KOPT-K1 (cell line): Measurements from ENCODE around the gene PALLD.

Source experiments
- H3K27ac ChIP-seq: fragments of 200-600 bp; sonication (generic); 2 replicates; pipeline ENCODE4 v1.5.1; 2016; ENCODE audit warnings: antibody characterized with exemption, mild to moderate bottlenecking, low read depth, low read length; ENCODE audit not compliant: poor library complexity, severe bottlenecking
- H3K36me3 ChIP-seq: fragments of 200-600 bp; sonication (generic); 2 replicates; pipeline ENCODE4 v1.5.1; 2017; ENCODE audit warnings: antibody characterized with exemption, mild to moderate bottlenecking, low read length, moderate library complexity; ENCODE audit not compliant: insufficient read depth
- H3K9me3 ChIP-seq: fragments of 200-600 bp; sonication (generic); 2 replicates; pipeline ENCODE4 v1.5.1; 2017; ENCODE audit warnings: antibody characterized with exemption, low read length, mild to moderate bottlenecking; ENCODE audit not compliant: insufficient read depth, poor library complexity, severe bottlenecking

The PALLD gene

DNA sequence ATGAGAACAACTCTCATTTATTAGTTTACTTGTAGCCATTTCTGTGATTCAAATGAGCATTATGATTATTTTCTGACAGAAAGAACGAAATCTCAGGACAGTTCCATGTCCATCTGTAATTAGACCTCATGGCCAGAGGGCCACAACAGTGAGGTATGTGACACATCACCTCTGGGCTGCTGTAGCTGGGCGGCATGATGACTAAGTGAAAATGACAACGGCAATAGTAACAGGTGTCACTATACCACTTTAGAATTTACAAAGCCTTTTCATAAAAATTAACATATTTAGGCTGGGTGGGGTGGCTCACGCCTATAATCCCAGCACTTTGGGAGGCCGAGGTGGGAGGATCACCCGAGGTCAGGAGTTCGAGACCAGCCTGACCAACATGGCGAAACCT lies 260.6 kb downstream of the PALLD start:
- no peaks in the 10 kb centered on the region for H3K9me3 ChIP-seq

DNA sequence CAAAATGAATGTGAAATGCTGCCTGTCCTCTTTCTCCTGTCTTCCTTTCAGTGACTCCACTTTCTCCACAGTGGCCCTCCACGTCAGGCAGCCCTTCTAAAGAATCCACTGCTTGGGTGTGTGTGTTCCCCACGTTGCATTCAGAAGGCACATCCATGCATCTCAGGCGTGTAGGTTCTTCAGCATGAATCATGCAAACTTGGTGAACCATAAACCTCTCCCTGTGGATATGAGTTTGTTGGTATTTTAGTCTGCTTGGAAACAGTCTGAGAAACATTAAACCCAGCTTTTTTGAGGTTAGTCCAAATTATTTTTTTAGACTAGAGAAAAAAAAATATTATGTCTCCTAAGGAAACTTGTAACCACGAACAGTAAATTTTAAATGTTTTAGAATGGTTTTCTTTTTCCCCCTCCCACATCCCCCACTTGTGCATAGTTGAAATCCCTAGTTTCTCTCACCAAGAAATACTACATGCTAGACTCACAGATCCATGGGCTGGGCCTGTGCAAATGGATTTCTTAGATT lies 261.6 kb downstream of the PALLD start:
- Histone ChIP-seq H3K36me3 (no peaks in the 10 kb centered on the region), H3K9me3 (no peaks in the 10 kb centered on the region), H3K27ac (no peak overlapping the region)

More for the DNA sequence above, 260.6 kb downstream of the PALLD start:
- Histone ChIP-seq H3K27ac (no peak overlapping the region), H3K36me3 (no peaks in the 10 kb centered on the region)

DNA sequence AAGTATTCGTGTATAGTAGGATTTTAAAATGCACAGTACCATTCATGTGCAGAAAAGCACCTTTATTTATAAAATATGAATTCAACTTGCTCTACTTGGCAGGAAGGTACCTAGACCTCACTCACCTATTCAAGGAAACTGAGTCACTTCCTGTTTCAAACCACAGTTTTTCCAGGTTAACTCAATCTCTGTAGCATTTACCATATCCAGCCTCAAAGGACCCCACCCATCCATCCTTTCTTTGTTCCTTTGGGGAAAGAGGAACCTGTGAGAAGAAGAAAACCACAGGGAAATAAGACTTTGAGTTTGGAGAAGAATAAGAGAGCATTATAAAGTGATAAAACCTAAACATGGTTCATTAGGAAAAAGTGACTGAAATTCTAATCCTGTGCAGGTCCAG lies 262.5 kb downstream of the PALLD start:
- H3K36me3 ChIP-seq, result no peaks in the 10 kb centered on the region
- H3K9me3 ChIP-seq, result no peaks in the 10 kb centered on the region
- no peak overlapping the region for H3K27ac ChIP-seq

DNA sequence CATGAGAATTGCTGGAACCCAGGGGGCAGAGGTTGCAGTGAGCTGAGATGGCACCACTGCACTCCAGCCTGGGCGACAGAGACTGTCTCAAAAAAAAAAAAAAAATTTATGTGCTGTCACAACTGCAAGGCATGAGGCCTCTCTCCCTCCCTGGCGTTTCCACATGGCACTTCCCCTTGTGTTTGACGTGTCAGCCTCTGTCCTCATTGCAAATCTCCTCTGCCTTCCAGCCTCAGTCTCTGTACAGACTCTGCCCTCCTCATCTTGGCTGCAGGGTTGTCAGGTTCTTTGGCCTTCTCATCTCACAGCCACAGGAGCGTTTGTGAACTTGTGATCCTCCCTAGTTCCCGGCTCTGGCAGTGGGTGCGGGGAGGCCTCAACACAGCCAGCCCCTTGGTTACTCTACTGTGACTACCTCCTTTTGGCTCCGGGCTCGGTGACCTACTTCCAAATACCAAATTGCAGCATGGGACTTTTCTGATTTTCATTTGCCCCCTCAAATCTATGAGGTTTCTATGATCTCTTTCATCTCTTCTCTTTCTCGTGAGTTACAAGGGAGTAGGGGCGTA lies 263.2 kb downstream of the PALLD start:
- Histone ChIP-seq H3K36me3 (no peaks in the 10 kb centered on the region), H3K9me3 (no peaks in the 10 kb centered on the region), H3K27ac (no peak overlapping the region)

DNA sequence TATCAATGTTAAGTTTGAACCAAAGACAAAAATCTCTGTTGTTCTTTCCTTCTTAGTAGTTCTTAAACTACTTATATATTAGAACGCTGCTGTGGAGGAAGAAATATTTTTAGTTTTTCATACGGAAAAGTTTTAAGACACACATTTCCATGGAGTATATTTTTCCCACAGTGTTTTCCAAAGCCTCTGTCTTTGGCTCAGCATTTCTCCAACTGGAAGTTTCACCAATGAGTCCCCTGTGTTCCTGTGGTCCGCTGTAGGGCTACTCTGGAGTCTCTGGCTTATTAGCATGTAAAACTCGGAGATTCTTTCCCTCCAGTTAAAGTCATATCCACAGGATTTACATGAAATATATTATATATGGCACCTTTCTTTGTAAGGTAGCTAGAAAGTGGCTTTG lies 264.2 kb downstream of the PALLD start:
- H3K9me3 ChIP-seq, result no peaks in the 10 kb centered on the region
- no peaks in the 10 kb centered on the region for H3K36me3 ChIP-seq
- no peak overlapping the region for H3K27ac ChIP-seq

DNA sequence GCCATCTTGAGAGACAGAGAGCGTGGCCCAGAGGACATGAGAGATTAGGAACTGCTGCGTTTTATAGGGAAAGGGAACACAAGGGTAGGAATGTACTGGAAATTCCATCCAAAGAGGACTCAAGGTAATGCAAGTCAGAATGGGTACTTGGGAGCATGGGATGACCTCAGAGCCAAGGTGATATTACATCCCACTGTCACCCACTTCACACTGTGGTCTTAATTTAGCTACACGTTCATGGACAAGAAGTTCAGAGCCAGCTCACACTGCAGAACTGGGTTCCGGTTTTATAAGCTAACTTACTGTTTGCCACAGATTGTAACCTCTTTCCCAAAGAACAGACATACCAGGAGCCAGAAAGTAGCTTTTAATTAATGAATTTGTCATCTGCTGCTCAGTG lies 268.5 kb downstream of the PALLD start:
- no peak overlapping the region for H3K27ac ChIP-seq
- H3K9me3 ChIP-seq, result no peaks in the 10 kb centered on the region
- H3K36me3 ChIP-seq, result no peaks in the 10 kb centered on the region

DNA sequence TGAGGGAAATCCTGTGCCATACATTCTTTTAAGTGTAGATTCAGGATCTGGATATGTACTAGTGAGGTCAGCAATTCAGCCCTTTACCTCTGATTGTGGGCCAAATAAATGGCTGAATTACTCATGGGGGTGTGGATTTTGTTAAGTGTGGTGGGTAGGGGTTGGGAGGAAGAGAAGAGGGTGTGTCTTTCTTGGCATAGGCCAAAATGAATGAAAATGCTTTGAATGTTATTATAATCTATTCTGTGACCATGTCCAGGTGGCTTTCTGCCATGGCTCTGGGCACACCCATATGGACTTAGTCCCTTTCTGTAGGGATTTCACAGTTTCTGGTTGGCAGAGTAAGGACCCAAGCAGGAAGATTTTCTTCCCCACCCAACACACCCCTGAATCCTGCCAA lies 268.9 kb downstream of the PALLD start:
- Histone ChIP-seq H3K9me3 (no peaks in the 10 kb centered on the region), H3K36me3 (no peaks in the 10 kb centered on the region), H3K27ac (no peak overlapping the region)

DNA sequence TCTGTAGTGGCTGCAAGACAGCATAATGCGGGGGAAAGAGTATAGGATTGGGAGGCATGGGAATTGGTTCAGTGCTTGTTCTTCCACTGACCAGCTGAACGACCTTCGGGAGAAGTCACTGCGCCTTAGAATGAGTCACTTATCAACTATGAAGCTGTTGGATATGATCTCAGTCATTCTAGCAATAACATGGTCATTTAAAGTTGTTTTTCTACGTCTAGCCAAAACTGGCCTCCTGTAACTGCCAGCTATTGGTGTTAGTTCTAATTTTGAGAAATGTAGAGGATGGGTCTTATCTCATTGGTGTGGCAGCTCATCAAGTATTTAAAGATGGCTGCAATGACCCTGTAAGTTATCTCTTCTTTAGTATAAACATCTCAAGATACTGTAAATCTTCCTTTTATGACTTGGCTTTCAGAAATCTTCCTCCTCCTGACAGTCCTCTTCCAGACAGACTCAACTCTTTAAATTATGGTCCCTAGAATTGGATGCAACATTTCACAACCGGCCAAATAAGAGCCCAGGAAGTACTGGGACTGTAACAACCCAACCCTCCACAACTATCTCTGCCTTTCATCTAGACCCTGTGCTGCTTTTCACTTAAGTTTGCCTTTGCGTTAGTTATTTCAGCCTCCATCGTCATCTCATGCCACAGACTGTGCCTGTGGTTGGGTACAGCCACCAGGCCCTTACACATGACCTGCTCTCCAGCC lies 269.9 kb downstream of the PALLD start:
- H3K9me3 ChIP-seq, result no peaks in the 10 kb centered on the region
- H3K27ac ChIP-seq, result no peak overlapping the region

DNA sequence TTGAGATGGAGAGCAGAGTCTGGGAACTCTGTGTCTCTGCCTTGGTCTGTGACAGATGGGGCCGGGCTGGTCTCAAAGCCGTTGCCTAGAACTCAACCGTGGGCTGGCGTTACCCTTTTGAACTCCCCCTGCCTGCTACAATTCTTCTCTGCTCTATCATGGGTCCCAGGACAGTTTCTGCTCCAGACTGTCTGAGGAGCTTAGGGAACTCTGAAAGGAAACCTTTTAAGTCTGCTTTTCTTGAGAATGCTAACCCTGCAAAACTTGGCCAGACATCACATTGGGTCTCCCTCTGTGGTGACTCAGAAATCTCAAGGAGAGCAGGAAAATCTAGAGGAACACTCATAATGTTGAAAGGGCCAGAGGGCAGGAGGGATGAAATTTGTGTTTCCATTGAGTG lies 272.6 kb downstream of the PALLD start:
- H3K36me3 ChIP-seq, result no peaks in the 10 kb centered on the region
- H3K27ac ChIP-seq, result no peak overlapping the region
- no peaks in the 10 kb centered on the region for H3K9me3 ChIP-seq

More for the DNA sequence above, 269.9 kb downstream of the PALLD start:
- no peaks in the 10 kb centered on the region for H3K36me3 ChIP-seq

DNA sequence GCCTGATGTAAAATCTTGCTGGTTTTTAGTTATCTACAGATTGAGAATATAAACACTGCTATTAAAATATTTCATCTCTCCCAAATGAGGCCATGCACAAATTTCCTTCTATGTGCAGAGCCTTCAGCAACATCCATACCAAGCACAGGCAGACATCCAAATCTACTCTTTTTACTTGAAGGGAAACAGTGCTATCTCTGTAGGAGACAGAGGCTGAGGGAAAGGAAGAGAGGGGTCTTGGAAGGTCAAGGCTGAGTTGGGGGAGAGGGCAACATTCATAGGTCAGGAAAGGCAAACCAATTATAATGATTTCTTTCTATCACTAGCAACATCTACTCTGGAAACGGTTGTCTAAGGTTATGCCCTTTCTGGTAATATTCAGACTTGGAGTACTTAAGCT lies 273.0 kb downstream of the PALLD start:
- H3K9me3 ChIP-seq, result no peaks in the 10 kb centered on the region
- H3K36me3 ChIP-seq, result no peaks in the 10 kb centered on the region
- H3K27ac ChIP-seq, result no peak overlapping the region

DNA sequence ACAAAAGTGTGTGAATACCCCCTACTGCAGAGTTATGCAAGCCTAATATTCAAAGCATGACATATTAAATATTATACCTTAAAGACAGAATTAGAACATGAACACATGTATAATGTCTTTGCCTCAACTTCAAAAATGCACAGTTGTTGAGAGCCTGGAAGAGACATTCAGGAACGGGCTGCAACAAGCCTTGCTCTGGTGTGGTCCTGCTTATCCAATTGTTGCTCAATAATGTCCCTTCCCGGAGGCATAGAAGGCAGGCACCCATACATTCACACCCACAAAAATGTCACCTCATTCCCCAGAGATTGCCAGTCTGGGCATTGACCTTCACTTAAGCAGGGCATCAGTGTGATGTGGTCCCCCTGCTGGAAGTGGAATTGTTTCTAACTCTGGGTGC lies 274.4 kb downstream of the PALLD start:
- no peaks in the 10 kb centered on the region for H3K36me3 ChIP-seq
- H3K27ac ChIP-seq, result no peak overlapping the region

DNA sequence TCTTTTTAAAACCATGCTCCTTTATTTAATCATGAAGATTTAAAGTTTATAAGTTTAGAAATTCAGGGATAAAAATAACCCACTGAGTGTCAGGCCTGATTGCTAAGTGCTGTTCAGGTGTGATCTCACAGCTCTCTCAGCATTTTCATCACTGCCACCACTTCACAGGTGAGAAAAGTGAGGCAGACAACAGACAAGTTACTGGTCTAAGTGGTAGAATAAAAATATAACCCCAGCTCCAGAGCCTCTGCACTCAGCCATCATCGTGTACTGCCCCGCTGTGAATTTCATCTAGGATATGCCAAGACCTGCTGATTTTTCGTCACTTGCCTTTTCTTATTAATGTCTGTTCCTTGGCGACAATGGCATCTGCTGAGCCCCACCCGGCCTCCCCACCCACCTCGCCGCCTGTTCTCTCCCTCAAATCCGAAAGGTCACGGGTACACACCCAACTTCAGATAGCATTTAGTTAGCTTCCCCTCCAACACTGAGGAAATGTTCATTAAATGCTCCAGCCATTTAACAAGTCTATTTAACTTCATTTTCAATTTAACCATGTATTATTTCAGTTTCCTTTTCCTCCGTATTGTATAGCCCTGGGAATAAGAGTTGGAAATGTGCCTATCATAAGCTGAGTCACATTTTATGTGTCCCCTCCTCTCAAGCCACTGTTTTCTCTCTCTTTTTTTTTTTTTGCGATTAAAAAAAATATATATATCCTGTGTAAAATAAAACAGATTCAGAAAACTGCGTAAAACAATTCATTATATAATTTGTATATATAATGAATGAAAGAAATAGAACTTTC lies 276.7 kb downstream of the PALLD start:
- H3K9me3 ChIP-seq, result peaks cover 16% of the 10 kb centered on the region
- no peak overlapping the region for H3K27ac ChIP-seq
- H3K36me3 ChIP-seq, result no peaks in the 10 kb centered on the region

More for the DNA sequence above, 274.4 kb downstream of the PALLD start:
- peaks cover 8% of the 10 kb centered on the region for H3K9me3 ChIP-seq

DNA sequence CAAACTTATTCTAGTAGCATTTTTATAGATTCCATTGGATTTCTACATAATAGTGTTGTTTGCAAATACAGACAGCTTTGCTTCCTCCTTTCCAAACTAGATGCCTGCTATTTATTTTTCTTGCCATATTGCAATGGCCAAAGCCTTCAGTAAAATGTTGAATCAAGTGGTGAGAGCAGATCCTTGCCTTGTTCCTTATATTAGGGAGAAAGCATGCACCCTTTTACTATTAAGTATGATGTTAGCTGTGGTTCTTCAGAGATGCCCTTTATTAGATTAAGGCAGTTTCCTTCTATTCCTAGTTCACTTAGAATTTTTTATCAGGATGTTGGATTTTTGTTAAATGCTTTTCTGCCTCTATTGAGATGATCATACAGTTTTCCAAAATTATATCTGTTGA lies 279.5 kb downstream of the PALLD start:
- H3K27ac ChIP-seq, result no peak overlapping the region
- H3K9me3 ChIP-seq, result peaks cover 16% of the 10 kb centered on the region
- H3K36me3 ChIP-seq, result no peaks in the 10 kb centered on the region

DNA sequence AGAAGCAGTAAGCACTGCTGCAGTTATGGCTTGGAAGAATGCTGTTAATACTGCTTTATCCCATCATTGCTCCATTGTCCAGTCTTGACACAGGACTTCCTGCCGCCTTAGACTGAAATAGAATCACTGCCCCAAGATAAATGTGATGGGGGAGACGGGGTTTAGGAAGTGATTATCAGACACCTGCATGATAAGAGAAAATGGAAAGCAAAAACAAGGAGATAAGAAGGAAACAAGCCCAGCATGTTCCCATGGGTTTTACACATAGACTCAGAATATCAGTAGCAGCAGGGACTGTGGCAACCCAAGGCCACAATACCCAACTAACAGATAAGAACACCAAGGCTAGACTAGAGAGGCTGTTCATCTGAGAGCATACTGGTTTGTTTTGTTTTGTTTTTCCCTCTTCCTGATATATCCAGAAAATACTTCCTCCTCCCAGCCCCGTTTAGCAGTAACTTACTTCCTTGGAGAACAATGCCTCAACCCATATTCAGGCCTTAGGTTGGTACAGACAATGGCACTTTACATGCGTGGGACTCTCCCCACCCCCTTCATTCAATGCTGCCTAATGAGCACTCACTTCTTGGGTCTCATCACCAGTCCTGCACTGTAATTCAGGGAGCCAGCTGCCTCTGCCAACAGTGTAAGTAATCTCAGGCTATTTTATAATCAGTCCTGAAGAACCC lies 280.6 kb downstream of the PALLD start:
- Histone ChIP-seq H3K27ac (no peak overlapping the region), H3K36me3 (no peaks in the 10 kb centered on the region), H3K9me3 (peaks cover 16% of the 10 kb centered on the region)

DNA sequence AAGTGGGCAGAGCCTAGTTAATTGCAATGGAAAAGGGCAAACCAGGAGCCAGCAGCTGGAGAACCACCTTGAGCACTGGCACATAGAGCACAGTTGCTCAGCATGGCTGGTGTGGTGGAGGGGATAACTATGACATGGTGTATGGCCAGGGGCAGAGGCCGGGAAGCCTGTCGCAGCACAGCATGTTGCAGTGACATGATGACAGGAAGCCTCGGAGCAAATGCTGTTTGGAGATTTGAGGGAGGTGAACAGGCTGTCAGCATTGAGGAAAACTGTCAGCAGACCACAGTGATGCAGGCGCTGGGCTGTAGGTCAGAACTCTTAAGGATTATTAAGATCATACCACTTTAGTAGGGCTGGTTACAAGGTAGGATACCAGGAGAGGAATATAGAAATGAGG lies 284.5 kb downstream of the PALLD start:
- Histone ChIP-seq H3K9me3 (peaks cover 7% of the 10 kb centered on the region), H3K27ac (no peak overlapping the region), H3K36me3 (no peaks in the 10 kb centered on the region)
